ENCODE data around the gene SLC15A3. TPM values are rescaled to one million over a fixed set of nuclear protein-coding genes. Genes with fewer than 3 reads are reported as not detected.

Gene SLC15A3
- total RNA-seq, 1 donor from 2014 or later = 1.3 TPM

GRCh38 chr11:60895687-60896086 lies 56.3 kb downstream of the SLC15A3 start:
- Histone ChIP-seq H3K27me3 (ENCODE audit: control insufficient read depth, insufficient read depth, low read length) (no peaks in the 10 kb centered on the region), H3K36me3 (ENCODE audit: control insufficient read depth, insufficient read depth, low read length) (peaks cover 36% of the 10 kb centered on the region), H3K4me3 (ENCODE audit: low read depth, low read length) (no peak overlapping the region)
- DNase-seq (ENCODE audit: low read depth) (no peak), FAIRE-seq (no peak)
- no peak for TF ChIP-seq CTCF (IDR thresholded peaks at IDR 0.05; ENCODE audit: insufficient read depth, low read length, severe bottlenecking)

GRCh38 chr11:60891103-60891741 lies 60.8 kb downstream of the SLC15A3 start:
- FAIRE-seq = no peak
- Histone ChIP-seq H3K4me3 (ENCODE audit: low read depth, low read length) (no peak overlapping the region), H3K27me3 (ENCODE audit: control insufficient read depth, insufficient read depth, low read length) (no peaks in the 10 kb centered on the region), H3K36me3 (ENCODE audit: control insufficient read depth, insufficient read depth, low read length) (peaks cover 16% of the 10 kb centered on the region)
- DNase-seq (ENCODE audit: low read depth) = no peak
- no peak for TF ChIP-seq CTCF (IDR thresholded peaks at IDR 0.05; ENCODE audit: insufficient read depth, low read length, severe bottlenecking)

- no peak for DNase-seq (ENCODE audit: low read depth)
- Histone ChIP-seq H3K4me3 (ENCODE audit: low read depth, low read length) (no peak overlapping the region), H3K27me3 (ENCODE audit: control insufficient read depth, insufficient read depth, low read length) (no peaks in the 10 kb centered on the region), H3K36me3 (ENCODE audit: control insufficient read depth, insufficient read depth, low read length) (peaks cover 15% of the 10 kb centered on the region)
- TF ChIP-seq CTCF (IDR thresholded peaks at IDR 0.05; ENCODE audit: insufficient read depth, low read length, severe bottlenecking) = no peak
- FAIRE-seq = no peak
Observed at GRCh38 chr11:60890696-60891095, 61.3 kb downstream of the SLC15A3 start.

GRCh38 chr11:60889869-60890311 lies 62.1 kb downstream of the SLC15A3 start:
- no peak for TF ChIP-seq CTCF (IDR thresholded peaks at IDR 0.05; ENCODE audit: insufficient read depth, low read length, severe bottlenecking)
- no peak for FAIRE-seq
- H3K36me3 ChIP-seq (ENCODE audit: control insufficient read depth, insufficient read depth, low read length) = peaks cover 10% of the 10 kb centered on the region

GRCh38 chr11:60887556-60887955 lies 64.4 kb downstream of the SLC15A3 start:
- DNase-seq (ENCODE audit: low read depth) (peak; percentile 45), FAIRE-seq (no peak)
- no peaks in the 10 kb centered on the region for H3K27me3 ChIP-seq (ENCODE audit: control insufficient read depth, insufficient read depth, low read length)
- H3K36me3 ChIP-seq (ENCODE audit: control insufficient read depth, insufficient read depth, low read length) = peaks cover 7% of the 10 kb centered on the region
- peak; percentile 64 for TF ChIP-seq CTCF (IDR thresholded peaks at IDR 0.05; ENCODE audit: insufficient read depth, low read length, severe bottlenecking)
- no peak overlapping the region for H3K4me3 ChIP-seq (ENCODE audit: low read depth, low read length)

More at GRCh38 chr11:60889869-60890311, 62.1 kb downstream of the SLC15A3 start:
- DNase-seq (ENCODE audit: low read depth) = no peak
- H3K4me3 ChIP-seq (ENCODE audit: low read depth, low read length) = no peak overlapping the region
- no peaks in the 10 kb centered on the region for H3K27me3 ChIP-seq (ENCODE audit: control insufficient read depth, insufficient read depth, low read length)

Other genes starting within 250 kb of the SLC15A3 start
- not detected in 2 replicates for gene MS4A18, start 227.5 kb downstream of the SLC15A3 start, total RNA-seq
- gene MS4A15, start 195.3 kb downstream of the SLC15A3 start, total RNA-seq = not detected in 2 replicates
- gene MS4A10, start 166.8 kb downstream of the SLC15A3 start, total RNA-seq = not detected in 2 replicates
- 7.4 TPM in 2 replicates for gene CCDC86, start 110.1 kb downstream of the SLC15A3 start, total RNA-seq
- 0.13 TPM in 1 of 2 replicates, not detected in the other for gene PTGDR2, start 96.2 kb downstream of the SLC15A3 start, total RNA-seq
- gene ZP1, start 84.6 kb downstream of the SLC15A3 start, total RNA-seq = not detected in 2 replicates
- 30.2 and 36.1 TPM in 2 replicates for gene PRPF19, start 45.6 kb downstream of the SLC15A3 start, total RNA-seq
- gene TMEM109, start 38.0 kb downstream of the SLC15A3 start, total RNA-seq = 7.6 and 7.7 TPM in 2 replicates
- gene TMEM132A, start 27.7 kb downstream of the SLC15A3 start, total RNA-seq = 22.6 and 25.2 TPM in 2 replicates
- gene CD6, start 19.5 kb upstream of the SLC15A3 start, total RNA-seq = not detected in 2 replicates
- gene CD5, start 150.3 kb upstream of the SLC15A3 start, total RNA-seq = not detected in 2 replicates
- gene VPS37C, start 209.2 kb upstream of the SLC15A3 start, total RNA-seq = 8.7 and 11.3 TPM in 2 replicates

All from bronchial epithelial cell (primary cell).